ENCODE measurements around the gene TRIM2.
A peak's percentile ranks its signal among the peaks of the same experiment; 100 is the strongest.

- peak in 2 of 3 experiments; percentile 78 to 84 for TF ChIP-seq CTCF (optimal IDR thresholded peaks at IDR 0.05 in 1 of 3, IDR thresholded peaks at IDR 0.05 in 1 of 3, conservative IDR thresholded peaks at IDR 0.05 in 1 of 3; ENCODE audit: extremely low read depth in 1 of 3, insufficient read depth in 2 of 3, low read length in 3 of 3)
- TF ChIP-seq EZH2 (IDR thresholded peaks at IDR 0.05; ENCODE audit: low read length), result no peak
Observed at GRCh38 chr4:153344131-153345011, 140.1 kb downstream of the TRIM2 start, which contains the start of gene MND1.
